Pancreas (tissue), 10 donors: ENCODE measurements around the gene LASP1NB.

Source experiments
- ATAC-seq, 4 donors: fragments of 200-7000 bp; cut with Tn5 transposase; one replicate each; pipeline versions ENCODE4 v1.8.0 to v1.9.1; 2020; ENCODE audit warnings: mild to moderate bottlenecking in 4 of 4, moderate library complexity in 4 of 4
- DNase-seq, 6 donors: peaks; one replicate each; pipeline ENCODE4 v3.0.0-alpha.2; 2020
- FAIRE-seq: peaks from 2 replicates; lab custom pipeline; 2012; peaks lifted over from hg19 to GRCh38; lab: Jason Lieb, UNC
- H3K27ac ChIP-seq, 4 donors: fragments of 200-600 bp; sonication (generic); 1 replicate in 3 of 4; 2 replicates in 1 of 4; pipeline versions ENCODE4 v1.5.0 to v1.8.0; 2020
- H3K27me3 ChIP-seq, 4 donors: fragments of 200-600 bp; one replicate each; pipeline ENCODE4 v1.8.0; 2021
- H3K36me3 ChIP-seq, 3 donors: fragments of 200-600 bp; sonication (generic) in 1 of 3; one replicate each; pipeline versions ENCODE4 v1.5.0 to v1.8.0; 2020 to 2021
- H3K4me1 ChIP-seq, 3 donors: fragments of 200-600 bp; one replicate each; pipeline ENCODE4 v1.8.0; 2021
- H3K4me3 ChIP-seq, 4 donors: fragments of 200-600 bp; sonication (generic) in 2 of 4; one replicate each; pipeline versions ENCODE4 v1.5.0 to v1.8.0; 2020 to 2021
- H3K9me3 ChIP-seq, 4 donors: fragments of 200-600 bp; one replicate each; pipeline ENCODE4 v1.8.0; 2021
- WGBS, 2 donors: extraction: QIAGEN DNeasy Blood & Tissue Kit; methylation state at CpG; one replicate each; pipeline ENCODE4 v1.1.7; 2013; 5-methylcytosine and 5-hydroxymethylcytosine counted together
- intact Hi-C, 3 donors: fragments of 100-400 bp; cut with DNase I; formaldehyde crosslinking; loops; one replicate each; pipeline versions ENCODE4 v1.11.1 to v1.14.2; 2022
- TF ChIP-seq, protein P1 (sequence below), 4 donors: fragments of 200-600 bp; sonication (generic) in 3 of 4; IDR thresholded peaks; one replicate each; pipeline versions ENCODE4 v1.5.0 to v1.8.0; 2021; ENCODE audit warnings: antibody characterized with exemption in 4 of 4
- donor health status: healthy with polysubstance abuse.
- donor health status: DM: no; HTN: no; CAD: no; lungs with moderate emphysema.
- donor health status: DM: no; HTN: no; CAD: no.
- donor health status: control.
- donor health status: control.
- donor health status: Bipolar disorder and iron deficiency.
- donor health status: DM: yes; HTN: yes; CAD: no.
- donor health status: DM: no; HTN: no; CAD: no.
- donor health status: DM: no; HTN: no; CAD: no.
- donor health status: DM: yes; HTN: yes; CAD: no.

The LASP1NB gene

DNA sequence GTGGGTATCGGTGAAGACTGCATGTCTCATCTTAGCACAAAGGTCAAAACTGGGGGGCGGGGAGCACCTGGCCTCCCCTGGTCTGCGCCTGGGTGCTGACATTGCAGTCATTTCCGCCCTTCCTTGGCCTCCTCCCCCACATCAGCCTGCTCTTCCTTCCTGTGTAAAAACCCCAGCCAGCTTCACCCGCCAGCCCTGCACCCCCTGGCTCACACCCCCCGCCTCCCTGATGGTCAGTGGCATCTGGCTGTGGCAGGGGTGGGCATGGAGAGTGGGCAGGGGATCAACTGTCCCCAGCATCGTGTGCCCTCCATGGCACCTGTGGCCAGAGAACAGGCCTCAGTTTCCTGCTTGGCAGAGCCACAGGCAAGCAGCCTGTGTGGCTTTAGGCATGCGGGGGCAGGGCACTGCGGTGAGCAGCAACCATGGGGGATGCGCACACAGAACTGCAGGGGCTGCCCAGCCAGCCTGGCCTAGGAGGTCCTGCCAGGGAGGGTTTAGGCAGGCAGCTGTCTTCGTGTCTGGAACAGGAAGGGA is 26.5 kb upstream of the LASP1NB start:
- intact Hi-C loops = no loop called here
- Histone ChIP-seq H3K27me3 (no peaks in the 10 kb centered on the region), H3K4me3 (no peak overlapping the region), H3K4me1 (peaks cover 0 to 8% (median 0%) of the 10 kb centered on the region in 3 donors), H3K9me3 (no peaks in the 10 kb centered on the region), H3K36me3 (peaks cover 0 to 26% (median 0%) of the 10 kb centered on the region in 3 donors), H3K27ac (peak overlapping the region in 1 of 4 donors; percentile 2)
- DNase-seq (no peak), FAIRE-seq (no peak), ATAC-seq (peak in 2 of 4 donors; percentile 13 to 30)
- WGBS, 2 donors = 86% methylated on average over 11 of the region's 11 CpGs
- TF ChIP-seq, protein P1, sequence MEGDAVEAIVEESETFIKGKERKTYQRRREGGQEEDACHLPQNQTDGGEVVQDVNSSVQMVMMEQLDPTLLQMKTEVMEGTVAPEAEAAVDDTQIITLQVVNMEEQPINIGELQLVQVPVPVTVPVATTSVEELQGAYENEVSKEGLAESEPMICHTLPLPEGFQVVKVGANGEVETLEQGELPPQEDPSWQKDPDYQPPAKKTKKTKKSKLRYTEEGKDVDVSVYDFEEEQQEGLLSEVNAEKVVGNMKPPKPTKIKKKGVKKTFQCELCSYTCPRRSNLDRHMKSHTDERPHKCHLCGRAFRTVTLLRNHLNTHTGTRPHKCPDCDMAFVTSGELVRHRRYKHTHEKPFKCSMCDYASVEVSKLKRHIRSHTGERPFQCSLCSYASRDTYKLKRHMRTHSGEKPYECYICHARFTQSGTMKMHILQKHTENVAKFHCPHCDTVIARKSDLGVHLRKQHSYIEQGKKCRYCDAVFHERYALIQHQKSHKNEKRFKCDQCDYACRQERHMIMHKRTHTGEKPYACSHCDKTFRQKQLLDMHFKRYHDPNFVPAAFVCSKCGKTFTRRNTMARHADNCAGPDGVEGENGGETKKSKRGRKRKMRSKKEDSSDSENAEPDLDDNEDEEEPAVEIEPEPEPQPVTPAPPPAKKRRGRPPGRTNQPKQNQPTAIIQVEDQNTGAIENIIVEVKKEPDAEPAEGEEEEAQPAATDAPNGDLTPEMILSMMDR (IDR thresholded peaks at IDR 0.05) = no peak

- H3K4me1 ChIP-seq = peaks cover 0 to 3% (median 0%) of the 10 kb centered on the region in 3 donors
Measured at GRCh38 chr17:38899421-38899820, 26.0 kb upstream of the LASP1NB start.

GRCh38 chr17:38900978-38901656 is 24.3 kb upstream of the LASP1NB start:
- TF ChIP-seq, protein P1 (IDR thresholded peaks at IDR 0.05) = no peak
- H3K4me3 ChIP-seq = no peak overlapping the region
- no peak for FAIRE-seq

More at GRCh38 chr17:38899421-38899820, 26.0 kb upstream of the LASP1NB start:
- no peak for ATAC-seq
- DNase-seq = no peak
- no peak for FAIRE-seq
- Histone ChIP-seq H3K36me3 (peaks cover 0 to 32% (median 0%) of the 10 kb centered on the region in 3 donors), H3K4me3 (no peak overlapping the region), H3K9me3 (no peaks in the 10 kb centered on the region), H3K27ac (peak overlapping the region in 1 of 4 donors; percentile 2), H3K27me3 (no peaks in the 10 kb centered on the region)
- TF ChIP-seq, protein P1 (IDR thresholded peaks at IDR 0.05) = no peak
- intact Hi-C loops = no loop called here
- WGBS, 2 donors = 88 to 95% methylated on average over 5 of the region's 5 CpGs

DNA sequence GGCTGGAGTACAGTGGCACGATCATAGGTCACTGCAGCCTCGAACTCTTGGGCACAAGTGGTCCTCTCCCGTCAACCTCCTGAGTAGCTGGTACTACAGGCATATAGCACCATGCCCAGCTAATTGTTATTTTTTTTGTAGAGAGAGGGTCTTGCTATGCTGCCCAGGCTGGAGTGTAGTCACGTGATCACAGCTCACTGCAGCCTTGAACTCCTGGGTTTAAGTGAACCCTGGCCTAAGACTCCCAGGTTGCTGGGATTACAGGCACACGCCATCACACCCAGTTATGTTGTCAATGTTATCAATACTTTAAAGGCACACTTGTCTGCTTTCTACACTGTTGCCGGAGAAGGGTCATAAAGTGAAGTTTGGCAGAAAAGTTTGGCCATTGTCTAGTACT is 22.0 kb upstream of the LASP1NB start:
- FAIRE-seq = no peak
- peaks cover 0 to 3% (median 0%) of the 10 kb centered on the region in 3 donors for H3K4me1 ChIP-seq
- DNase-seq = no peak
- intact Hi-C loops = no loop called here
- H3K4me3 ChIP-seq = no peak overlapping the region
- TF ChIP-seq, protein P1 (IDR thresholded peaks at IDR 0.05) = no peak
- peaks cover 0 to 20% (median 0%) of the 10 kb centered on the region in 3 donors for H3K36me3 ChIP-seq
- H3K27me3 ChIP-seq = no peaks in the 10 kb centered on the region
- no peaks in the 10 kb centered on the region for H3K9me3 ChIP-seq
- ATAC-seq = no peak
- WGBS, 2 donors = 71 to 72% methylated on average over 6 of the region's 6 CpGs
- no peak overlapping the region for H3K27ac ChIP-seq

More at GRCh38 chr17:38900978-38901656, 24.3 kb upstream of the LASP1NB start:
- Histone ChIP-seq H3K9me3 (no peaks in the 10 kb centered on the region), H3K27ac (peak overlapping the region in 1 of 4 donors; percentile 1), H3K36me3 (peaks cover 0 to 37% (median 0%) of the 10 kb centered on the region in 3 donors), H3K4me1 (peaks cover 0 to 3% (median 0%) of the 10 kb centered on the region in 3 donors), H3K27me3 (no peaks in the 10 kb centered on the region)
- intact Hi-C loops = no loop called here
- DNase-seq (peak in 1 of 6 donors; percentile 67), ATAC-seq (peak; percentile 14 to 71 (median 58))
- 61 to 69% methylated on average over 10 of the region's 10 CpGs for WGBS, 2 donors

DNA sequence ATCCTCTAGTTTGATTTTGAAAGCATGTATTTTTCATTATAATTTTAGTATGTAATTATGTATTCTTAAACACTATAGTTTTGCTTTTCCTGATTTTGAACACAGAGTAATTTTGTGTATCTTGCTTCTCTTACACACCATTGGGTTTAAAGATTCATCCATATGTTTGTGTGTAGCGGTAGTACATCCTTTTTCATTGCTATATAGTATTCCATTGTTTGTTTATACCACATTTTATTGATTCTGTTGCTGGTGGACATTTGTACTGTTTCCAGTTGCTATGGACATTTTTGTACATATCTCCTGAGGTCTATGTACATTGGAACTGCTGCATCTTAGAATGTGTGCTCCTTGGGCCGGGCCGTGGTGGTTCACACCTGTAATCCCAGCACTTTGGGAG is 20.5 kb upstream of the LASP1NB start:
- no peaks in the 10 kb centered on the region for H3K27me3 ChIP-seq
- H3K36me3 ChIP-seq = peaks cover 0 to 15% (median 0%) of the 10 kb centered on the region in 3 donors
- no peaks in the 10 kb centered on the region for H3K9me3 ChIP-seq
- FAIRE-seq (no peak), DNase-seq (no peak), ATAC-seq (no peak)
- TF ChIP-seq, protein P1 (IDR thresholded peaks at IDR 0.05) = no peak
- peaks cover 0 to 3% (median 0%) of the 10 kb centered on the region in 3 donors for H3K4me1 ChIP-seq
- no peak overlapping the region for H3K27ac ChIP-seq
- intact Hi-C loops = no loop called here
- 86 to 94% methylated on average over 3 of the region's 3 CpGs for WGBS, 2 donors
- H3K4me3 ChIP-seq = no peak overlapping the region
